Trophoblast cell (in vitro differentiated cells and primary cell): ENCODE measurements around the gene FAM9C.

Experiments
- DNase-seq, 2 donors: peaks; one replicate each; pipeline ENCODE4 v3.0.0-alpha.2; 2016
- H2AFZ ChIP-seq: 2 replicates; pipeline ENCODE4 v1.6.1; 2013; ENCODE audit warnings: low read length, moderate library complexity, mild to moderate bottlenecking; ENCODE audit not compliant: insufficient read depth, poor library complexity
- H2AK5ac ChIP-seq: 2 replicates; pipeline ENCODE4 v1.6.1; 2013; ENCODE audit warnings: mild to moderate bottlenecking, low read length
- H2BK120ac ChIP-seq: 2 replicates; pipeline ENCODE4 v1.6.1; 2013; ENCODE audit warnings: low read length, mild to moderate bottlenecking, moderate library complexity; ENCODE audit not compliant: insufficient read depth, poor library complexity
- H2BK12ac ChIP-seq: 2 replicates; pipeline ENCODE4 v1.6.1; 2013; ENCODE audit warnings: mild to moderate bottlenecking, low read length, moderate library complexity
- H2BK5ac ChIP-seq: 2 replicates; pipeline ENCODE4 v1.6.1; 2013; ENCODE audit warnings: low read length, low read depth, moderate library complexity, mild to moderate bottlenecking; ENCODE audit not compliant: poor library complexity
- H3K14ac ChIP-seq: 2 replicates; pipeline ENCODE4 v1.6.1; 2013; ENCODE audit warnings: mild to moderate bottlenecking, low read length
- H3K18ac ChIP-seq: 2 replicates; pipeline ENCODE4 v1.6.1; 2013; ENCODE audit warnings: mild to moderate bottlenecking, low read length
- H3K23ac ChIP-seq: 2 replicates; pipeline ENCODE4 v1.6.1; 2013; ENCODE audit warnings: low read length
- H3K27ac ChIP-seq: 2 replicates; pipeline ENCODE4 v1.5.1; 2013; ENCODE audit warnings: low read depth, mild to moderate bottlenecking, inconsistent platforms, low read length, moderate library complexity
- H3K27me3 ChIP-seq: 2 replicates; pipeline ENCODE4 v1.6.1; 2013; ENCODE audit warnings: inconsistent platforms, mild to moderate bottlenecking, low read length, moderate library complexity; ENCODE audit not compliant: insufficient read depth
- H3K36me3 ChIP-seq, 2 experiments: 1 replicate in 1 of 2; 2 replicates in 1 of 2; pipeline ENCODE4 v1.6.1; 2013; ENCODE audit warnings: low read length in 2 of 2, mild to moderate bottlenecking in 2 of 2, moderate library complexity in 1 of 2; ENCODE audit not compliant: insufficient read depth in 2 of 2, control insufficient read depth in 1 of 2
- H3K4ac ChIP-seq: 2 replicates; pipeline ENCODE4 v1.6.1; 2013; ENCODE audit warnings: low read depth, mild to moderate bottlenecking, low read length, moderate library complexity
- H3K4me1 ChIP-seq, 2 experiments: 1 replicate in 1 of 2; 2 replicates in 1 of 2; pipeline ENCODE4 v1.6.1; 2013; ENCODE audit warnings: low read length in 2 of 2, mild to moderate bottlenecking in 2 of 2, moderate library complexity in 1 of 2; ENCODE audit not compliant: insufficient read depth in 2 of 2, control insufficient read depth in 1 of 2
- H3K4me2 ChIP-seq: 2 replicates; pipeline ENCODE4 v1.6.1; 2013; ENCODE audit warnings: inconsistent platforms, mild to moderate bottlenecking, low read length, moderate library complexity
- H3K4me3 ChIP-seq: 2 replicates; pipeline ENCODE4 v1.5.1; 2013; ENCODE audit warnings: mild to moderate bottlenecking, low read depth, low read length, inconsistent platforms
- H3K79me1 ChIP-seq: one replicate; pipeline ENCODE4 v1.6.1; 2013; ENCODE audit warnings: low read length
- H3K79me2 ChIP-seq: 2 replicates; pipeline ENCODE4 v1.6.1; 2013; ENCODE audit warnings: low read length, mild to moderate bottlenecking; ENCODE audit not compliant: control insufficient read depth, insufficient read depth, poor library complexity
- H3K9ac ChIP-seq: 2 replicates; pipeline ENCODE4 v1.6.1; 2013; ENCODE audit warnings: mild to moderate bottlenecking, low read length
- H3K9me3 ChIP-seq: 2 replicates; pipeline ENCODE4 v1.6.1; 2013; ENCODE audit warnings: low read depth, mild to moderate bottlenecking, control low read depth, inconsistent platforms, low read length; ENCODE audit not compliant: insufficient read depth
- H4K12ac ChIP-seq: 2 replicates; pipeline ENCODE4 v1.6.1; 2013; ENCODE audit warnings: low read depth, mild to moderate bottlenecking, low read length, moderate library complexity
- H4K8ac ChIP-seq: 2 replicates; pipeline ENCODE4 v1.6.1; 2013; ENCODE audit warnings: low read depth, mild to moderate bottlenecking, low read length, moderate library complexity
- H4K91ac ChIP-seq: one replicate; pipeline ENCODE4 v1.6.1; 2013; ENCODE audit warnings: low read depth, mild to moderate bottlenecking, low read length, moderate library complexity
- WGBS: extraction: QIAGEN DNeasy Blood & Tissue Kit; methylation state at CpG from one replicate; pipeline ENCODE4 v1.1.7; 2013; ENCODE audit warnings: missing lambda C conversion rate; ENCODE audit not compliant: insufficient read length, insufficient coverage; ENCODE audit errors: extremely low coverage; 5-methylcytosine and 5-hydroxymethylcytosine counted together

FAM9C gene

DNA sequence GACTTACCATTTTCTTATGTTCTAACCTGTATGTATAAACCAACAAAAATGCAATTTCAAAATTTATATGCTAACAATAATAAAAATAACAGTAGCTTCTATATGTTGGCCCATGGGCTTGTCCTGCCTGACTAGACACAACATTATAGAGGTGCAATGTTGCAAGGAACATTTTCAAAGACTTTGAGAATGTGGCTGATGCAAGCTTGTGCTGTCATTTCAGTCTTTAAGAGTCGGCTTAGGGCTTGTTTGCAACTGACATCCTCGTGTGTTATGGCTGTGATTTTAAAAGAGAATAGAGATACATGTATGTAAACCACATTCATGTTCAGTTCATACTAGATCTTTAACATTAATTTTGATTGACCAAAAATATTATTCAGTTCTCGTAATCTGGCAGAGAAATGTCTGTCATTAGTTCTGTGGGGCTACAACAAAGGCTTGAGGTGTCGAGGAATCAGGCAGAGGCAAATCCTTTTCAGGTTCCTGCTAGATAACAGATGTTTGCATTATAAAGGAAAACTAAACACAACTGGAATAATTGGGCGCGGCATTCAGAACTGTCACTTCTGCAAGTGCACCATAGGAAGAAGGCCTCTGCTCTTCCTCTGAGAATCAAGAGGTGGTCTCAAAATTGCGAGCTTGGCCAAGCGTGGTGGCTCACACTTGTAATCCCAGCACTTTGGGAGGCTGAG lies 56.4 kb downstream of the FAM9C start:
- H3K9me3 ChIP-seq: no peaks in the 10 kb centered on the region
- H3K27me3 ChIP-seq: no peaks in the 10 kb centered on the region
- H3K9ac ChIP-seq: no peak overlapping the region
- no peaks in the 10 kb centered on the region for H3K79me2 ChIP-seq
- H3K4me3 ChIP-seq: no peak overlapping the region
- no peak overlapping the region for H3K27ac ChIP-seq
- H4K8ac ChIP-seq: no peak overlapping the region
- no peak overlapping the region for H2BK5ac ChIP-seq
- no peak overlapping the region for H3K14ac ChIP-seq
- no peak overlapping the region for H3K4ac ChIP-seq
- H3K36me3 ChIP-seq: no peaks in the 10 kb centered on the region
- no peak overlapping the region for H3K4me2 ChIP-seq
- no peaks in the 10 kb centered on the region for H3K79me1 ChIP-seq
- H2AFZ ChIP-seq: no peak overlapping the region
- no peak overlapping the region for H2AK5ac ChIP-seq
- WGBS: no CpG with 5 or more reads among the region's 8 CpGs
- H4K12ac ChIP-seq: no peak overlapping the region
- H3K4me1 ChIP-seq: peaks cover 0 to 2% of the 10 kb centered on the region in 2 experiments
- H2BK12ac ChIP-seq: no peak overlapping the region
- H2BK120ac ChIP-seq: no peak overlapping the region
- no peak overlapping the region for H3K18ac ChIP-seq
- no peak overlapping the region for H4K91ac ChIP-seq
- H3K23ac ChIP-seq: no peak overlapping the region
- no peak for DNase-seq

GRCh38 chrX:12987340-12987739 lies 57.1 kb downstream of the FAM9C start:
- Histone ChIP-seq H2AK5ac (no peak overlapping the region), H3K79me1 (no peaks in the 10 kb centered on the region), H3K4me1 (peaks cover 0 to 2% of the 10 kb centered on the region in 2 experiments), H3K14ac (no peak overlapping the region), H3K4me2 (no peak overlapping the region), H3K23ac (no peak overlapping the region), H2BK5ac (no peak overlapping the region), H4K91ac (no peak overlapping the region), H3K36me3 (no peaks in the 10 kb centered on the region), H4K12ac (no peak overlapping the region), H3K4me3 (no peak overlapping the region), H2AFZ (no peak overlapping the region), H3K9ac (no peak overlapping the region), H3K27ac (no peak overlapping the region), H3K79me2 (no peaks in the 10 kb centered on the region), H2BK12ac (no peak overlapping the region), H3K18ac (no peak overlapping the region), H3K27me3 (no peaks in the 10 kb centered on the region), H2BK120ac (no peak overlapping the region), H3K4ac (no peak overlapping the region), H3K9me3 (no peaks in the 10 kb centered on the region), H4K8ac (no peak overlapping the region)
- no peak for DNase-seq
- no CpG with 5 or more reads among the region's 6 CpGs for WGBS

DNA sequence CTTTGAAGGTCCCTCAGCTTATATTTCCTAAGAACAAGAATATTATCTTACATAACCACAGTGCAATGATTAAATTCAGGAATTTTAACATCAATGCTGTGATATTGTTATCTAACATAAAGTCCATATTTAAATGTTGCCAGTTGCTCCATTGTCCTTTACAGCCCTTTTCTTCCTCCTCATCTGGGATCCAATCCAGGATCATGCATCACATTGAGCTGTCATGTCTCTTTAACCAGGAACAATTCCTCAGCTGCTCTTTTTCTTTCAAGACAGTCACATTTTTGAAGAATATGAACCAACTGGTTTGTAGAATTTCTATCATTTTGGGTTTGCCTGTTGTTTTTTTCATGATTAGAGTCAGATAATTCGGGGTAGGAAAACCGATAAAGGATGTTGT lies 57.5 kb downstream of the FAM9C start:
- no CpG with 5 or more reads among the region's 2 CpGs for WGBS
- no peak overlapping the region for H4K91ac ChIP-seq
- no peak overlapping the region for H3K14ac ChIP-seq
- H3K36me3 ChIP-seq: no peaks in the 10 kb centered on the region
- H2BK12ac ChIP-seq: no peak overlapping the region
- no peak overlapping the region for H3K23ac ChIP-seq
- H3K9ac ChIP-seq: no peak overlapping the region
- H3K4ac ChIP-seq: no peak overlapping the region
- H3K79me1 ChIP-seq: no peaks in the 10 kb centered on the region
- H3K9me3 ChIP-seq: no peaks in the 10 kb centered on the region
- no peak overlapping the region for H3K4me3 ChIP-seq
- no peaks in the 10 kb centered on the region for H3K79me2 ChIP-seq
- H2BK120ac ChIP-seq: no peak overlapping the region
- no peak overlapping the region for H2AFZ ChIP-seq
- H4K8ac ChIP-seq: no peak overlapping the region
- no peak overlapping the region for H2BK5ac ChIP-seq
- H3K4me1 ChIP-seq: peaks cover 0 to 2% of the 10 kb centered on the region in 2 experiments
- no peak overlapping the region for H2AK5ac ChIP-seq
- no peaks in the 10 kb centered on the region for H3K27me3 ChIP-seq
- H3K27ac ChIP-seq: no peak overlapping the region
- DNase-seq: no peak
- no peak overlapping the region for H4K12ac ChIP-seq
- H3K18ac ChIP-seq: no peak overlapping the region
- H3K4me2 ChIP-seq: no peak overlapping the region

GRCh38 chrX:12986164-12986779 lies 58.1 kb downstream of the FAM9C start:
- no peaks in the 10 kb centered on the region for H3K79me2 ChIP-seq
- H4K91ac ChIP-seq: no peak overlapping the region
- no peak overlapping the region for H3K27ac ChIP-seq
- no peaks in the 10 kb centered on the region for H3K27me3 ChIP-seq
- H2BK120ac ChIP-seq: no peak overlapping the region
- no peak overlapping the region for H2BK12ac ChIP-seq
- no peak overlapping the region for H3K9ac ChIP-seq
- H2AFZ ChIP-seq: no peak overlapping the region
- H3K23ac ChIP-seq: no peak overlapping the region
- no peak overlapping the region for H2BK5ac ChIP-seq
- no CpG with 5 or more reads among the region's 4 CpGs for WGBS
- no peak for DNase-seq
- no peak overlapping the region for H3K4me3 ChIP-seq
- H3K4me1 ChIP-seq: peaks cover 0 to 2% of the 10 kb centered on the region in 2 experiments
- H3K36me3 ChIP-seq: no peaks in the 10 kb centered on the region
- H3K4me2 ChIP-seq: no peak overlapping the region
- no peaks in the 10 kb centered on the region for H3K9me3 ChIP-seq
- no peaks in the 10 kb centered on the region for H3K79me1 ChIP-seq
- no peak overlapping the region for H4K8ac ChIP-seq
- H3K4ac ChIP-seq: no peak overlapping the region
- H2AK5ac ChIP-seq: no peak overlapping the region
- H3K14ac ChIP-seq: no peak overlapping the region
- H4K12ac ChIP-seq: no peak overlapping the region
- H3K18ac ChIP-seq: no peak overlapping the region
